ENCODE measurements around the gene HEG1.
A peak's percentile ranks its signal among the peaks of the same experiment; 100 is the strongest.

HEG1 gene

GRCh38 chr3:125001557-125002413 is 54.0 kb downstream of the HEG1 start:
- TF ChIP-seq ZFX (IDR thresholded peaks at IDR 0.05): no peak
- no peak for TF ChIP-seq CTCF (conservative IDR thresholded peaks at IDR 0.05)
- H3K27ac ChIP-seq: no peak overlapping the region

- TF ChIP-seq CTCF (conservative IDR thresholded peaks at IDR 0.05): no peak
- no peak for TF ChIP-seq ZFX (IDR thresholded peaks at IDR 0.05)
- no peak overlapping the region for H3K27ac ChIP-seq
Observed at GRCh38 chr3:125000661-125001060, 55.1 kb downstream of the HEG1 start.

- H3K27ac ChIP-seq: no peak overlapping the region
- TF ChIP-seq ZFX (IDR thresholded peaks at IDR 0.05): no peak
Observed at GRCh38 chr3:124999897-125000435, 55.8 kb downstream of the HEG1 start.

GRCh38 chr3:124999317-124999716 is 56.5 kb downstream of the HEG1 start:
- no peak overlapping the region for H3K27ac ChIP-seq
- TF ChIP-seq CTCF (conservative IDR thresholded peaks at IDR 0.05) (no peak), ZFX (IDR thresholded peaks at IDR 0.05) (no peak)

GRCh38 chr3:124998247-124998630 is 57.6 kb downstream of the HEG1 start:
- no peak overlapping the region for H3K27ac ChIP-seq
- TF ChIP-seq ZFX (IDR thresholded peaks at IDR 0.05): no peak
- no peak for TF ChIP-seq CTCF (conservative IDR thresholded peaks at IDR 0.05)

GRCh38 chr3:124997303-124998246 is 58.2 kb downstream of the HEG1 start:
- no peak overlapping the region for H3K27ac ChIP-seq
- TF ChIP-seq CTCF (conservative IDR thresholded peaks at IDR 0.05) (no peak), ZFX (IDR thresholded peaks at IDR 0.05) (no peak)

- no peak overlapping the region for H3K27ac ChIP-seq
- TF ChIP-seq CTCF (conservative IDR thresholded peaks at IDR 0.05) (peak; percentile 94), ZFX (IDR thresholded peaks at IDR 0.05) (no peak)
Observed at GRCh38 chr3:124995460-124995994, 60.3 kb downstream of the HEG1 start.

Measured in C4-2B (cell line).